ENCODE measurements around the gene ADAMTS8.

Gene ADAMTS8

GRCh38 chr11:130426223-130426836 lies 2.1 kb downstream of the ADAMTS8 start:
- Mint-ChIP-seq H3K9me3 (no peaks in the 10 kb centered on the region), H3K27ac (no peak overlapping the region), H3K36me3 (ENCODE audit: insufficient read depth) (no peaks in the 10 kb centered on the region), H3K27me3 (peaks cover 66 to 94% of the 10 kb centered on the region in 2 donors), H3K4me3 (peak overlapping the region in 1 of 2 donors; percentile 79), H3K4me1 (ENCODE audit: low read depth in 2 of 2) (peaks cover 14 to 15% of the 10 kb centered on the region in 2 donors)
- ATAC-seq (replicated peaks) (no peak), DNase-seq (no peak)

GRCh38 chr11:130425156-130425555 lies 3.3 kb downstream of the ADAMTS8 start:
- H3K27ac Mint-ChIP-seq: no peak overlapping the region
- H3K4me1 Mint-ChIP-seq (ENCODE audit: low read depth in 2 of 2): peaks cover 13 to 15% of the 10 kb centered on the region in 2 donors
- H3K27me3 Mint-ChIP-seq: peaks cover 65 to 94% of the 10 kb centered on the region in 2 donors
- ATAC-seq (replicated peaks) (no peak), DNase-seq (no peak)
- no peaks in the 10 kb centered on the region for H3K36me3 Mint-ChIP-seq (ENCODE audit: insufficient read depth)
- no peak overlapping the region for H3K4me3 Mint-ChIP-seq
- H3K9me3 Mint-ChIP-seq: no peaks in the 10 kb centered on the region

- peaks cover 62 to 93% of the 10 kb centered on the region in 2 donors for H3K27me3 Mint-ChIP-seq
- no peak overlapping the region for H3K27ac Mint-ChIP-seq
- no peaks in the 10 kb centered on the region for H3K9me3 Mint-ChIP-seq
- DNase-seq (no peak), ATAC-seq (replicated peaks) (no peak)
- H3K36me3 Mint-ChIP-seq (ENCODE audit: insufficient read depth): no peaks in the 10 kb centered on the region
- no peak overlapping the region for H3K4me3 Mint-ChIP-seq
- peaks cover 13 to 15% of the 10 kb centered on the region in 2 donors for H3K4me1 Mint-ChIP-seq (ENCODE audit: low read depth in 2 of 2)
Observed at GRCh38 chr11:130424613-130425140, 3.7 kb downstream of the ADAMTS8 start.

GRCh38 chr11:130423541-130424142 lies 4.8 kb downstream of the ADAMTS8 start:
- H3K27ac Mint-ChIP-seq: no peak overlapping the region
- peaks cover 8 to 9% of the 10 kb centered on the region in 2 donors for H3K4me1 Mint-ChIP-seq (ENCODE audit: low read depth in 2 of 2)
- no peak for DNase-seq
- H3K36me3 Mint-ChIP-seq (ENCODE audit: insufficient read depth): no peaks in the 10 kb centered on the region
- H3K9me3 Mint-ChIP-seq: no peaks in the 10 kb centered on the region
- H3K27me3 Mint-ChIP-seq: peaks cover 55 to 88% of the 10 kb centered on the region in 2 donors
- ATAC-seq (replicated peaks): no peak
- H3K4me3 Mint-ChIP-seq: no peak overlapping the region

GRCh38 chr11:130422251-130422995 lies 6.0 kb downstream of the ADAMTS8 start:
- Mint-ChIP-seq H3K4me1 (ENCODE audit: low read depth in 2 of 2) (peaks cover 6% of the 10 kb centered on the region in 2 donors), H3K27ac (no peak overlapping the region), H3K27me3 (peaks cover 53 to 87% of the 10 kb centered on the region in 2 donors), H3K36me3 (ENCODE audit: insufficient read depth) (no peaks in the 10 kb centered on the region), H3K9me3 (no peaks in the 10 kb centered on the region), H3K4me3 (no peak overlapping the region)
- ATAC-seq (replicated peaks): no peak
- no peak for DNase-seq

GRCh38 chr11:130421697-130422096 lies 6.7 kb downstream of the ADAMTS8 start:
- peaks cover 0 to 1% of the 10 kb centered on the region in 2 donors for H3K4me1 Mint-ChIP-seq (ENCODE audit: low read depth in 2 of 2)
- peaks cover 48 to 83% of the 10 kb centered on the region in 2 donors for H3K27me3 Mint-ChIP-seq
- no peaks in the 10 kb centered on the region for H3K9me3 Mint-ChIP-seq
- no peak overlapping the region for H3K27ac Mint-ChIP-seq
- H3K36me3 Mint-ChIP-seq (ENCODE audit: insufficient read depth): no peaks in the 10 kb centered on the region
- ATAC-seq (replicated peaks) (no peak), DNase-seq (no peak)
- no peak overlapping the region for H3K4me3 Mint-ChIP-seq

- Mint-ChIP-seq H3K36me3 (ENCODE audit: insufficient read depth) (no peaks in the 10 kb centered on the region), H3K4me3 (no peak overlapping the region), H3K27ac (peak overlapping the region in 1 of 2 donors; percentile 33), H3K9me3 (no peaks in the 10 kb centered on the region), H3K27me3 (peaks cover 48 to 83% of the 10 kb centered on the region in 2 donors), H3K4me1 (ENCODE audit: low read depth in 2 of 2) (peaks cover 0 to 1% of the 10 kb centered on the region in 2 donors)
- ATAC-seq (replicated peaks) (no peak), DNase-seq (no peak)
Observed at GRCh38 chr11:130421199-130421585, 7.2 kb downstream of the ADAMTS8 start.

- no peaks in the 10 kb centered on the region for H3K36me3 Mint-ChIP-seq (ENCODE audit: insufficient read depth)
- no peaks in the 10 kb centered on the region for H3K9me3 Mint-ChIP-seq
- peaks cover 46 to 83% of the 10 kb centered on the region in 2 donors for H3K27me3 Mint-ChIP-seq
- H3K4me1 Mint-ChIP-seq (ENCODE audit: low read depth in 2 of 2): peaks cover 0 to 1% of the 10 kb centered on the region in 2 donors
- ATAC-seq (replicated peaks): no peak
- DNase-seq: no peak
- H3K27ac Mint-ChIP-seq: peak overlapping the region in 1 of 2 donors; percentile 33
- no peak overlapping the region for H3K4me3 Mint-ChIP-seq
Observed at GRCh38 chr11:130420478-130421198, 7.8 kb downstream of the ADAMTS8 start.

GRCh38 chr11:130418756-130419155 lies 9.7 kb downstream of the ADAMTS8 start:
- no peaks in the 10 kb centered on the region for H3K9me3 Mint-ChIP-seq
- peaks cover 6% of the 10 kb centered on the region for H3K36me3 Mint-ChIP-seq (ENCODE audit: insufficient read depth)
- DNase-seq: no peak
- peaks cover 0 to 2% of the 10 kb centered on the region in 2 donors for H3K4me1 Mint-ChIP-seq (ENCODE audit: low read depth in 2 of 2)
- H3K4me3 Mint-ChIP-seq: no peak overlapping the region
- peaks cover 43 to 83% of the 10 kb centered on the region in 2 donors for H3K27me3 Mint-ChIP-seq
- no peak overlapping the region for H3K27ac Mint-ChIP-seq
- ATAC-seq (replicated peaks): no peak

GRCh38 chr11:130418210-130418609 lies 10.2 kb downstream of the ADAMTS8 start:
- Mint-ChIP-seq H3K27ac (no peak overlapping the region), H3K4me3 (no peak overlapping the region), H3K27me3 (peaks cover 46 to 83% of the 10 kb centered on the region in 2 donors)

GRCh38 chr11:130416906-130417305 lies 11.5 kb downstream of the ADAMTS8 start:
- Mint-ChIP-seq H3K27me3 (peaks cover 46 to 70% of the 10 kb centered on the region in 2 donors), H3K9me3 (no peaks in the 10 kb centered on the region), H3K27ac (no peak overlapping the region), H3K36me3 (ENCODE audit: insufficient read depth) (peaks cover 10% of the 10 kb centered on the region), H3K4me3 (no peak overlapping the region), H3K4me1 (ENCODE audit: low read depth in 2 of 2) (peaks cover 0 to 2% of the 10 kb centered on the region in 2 donors)
- DNase-seq: no peak
- ATAC-seq (replicated peaks): no peak

More at GRCh38 chr11:130418210-130418609, 10.2 kb downstream of the ADAMTS8 start:
- DNase-seq (no peak), ATAC-seq (replicated peaks) (no peak)
- Mint-ChIP-seq H3K36me3 (ENCODE audit: insufficient read depth) (peaks cover 10% of the 10 kb centered on the region), H3K9me3 (no peaks in the 10 kb centered on the region), H3K4me1 (ENCODE audit: low read depth in 2 of 2) (peaks cover 0 to 2% of the 10 kb centered on the region in 2 donors)

GRCh38 chr11:130416530-130416882 lies 11.9 kb downstream of the ADAMTS8 start:
- no peak overlapping the region for H3K4me3 Mint-ChIP-seq
- H3K4me1 Mint-ChIP-seq (ENCODE audit: low read depth in 2 of 2): peaks cover 0 to 2% of the 10 kb centered on the region in 2 donors
- no peak overlapping the region for H3K27ac Mint-ChIP-seq
- no peaks in the 10 kb centered on the region for H3K9me3 Mint-ChIP-seq
- DNase-seq (no peak), ATAC-seq (replicated peaks) (no peak)
- H3K27me3 Mint-ChIP-seq: peaks cover 47 to 70% of the 10 kb centered on the region in 2 donors
- H3K36me3 Mint-ChIP-seq (ENCODE audit: insufficient read depth): peaks cover 10% of the 10 kb centered on the region

Data from effector memory CD8-positive, alpha-beta T cell (primary cell).